ENCODE data around the gene RPH3AL. TPM values are rescaled to one million over a fixed set of nuclear protein-coding genes. Genes with fewer than 3 reads are reported as not detected.

RPH3AL gene
- total and polyA plus RNA-seq, 11 donors: 2.8 to 9.4 (median 6.3) TPM

DNA sequence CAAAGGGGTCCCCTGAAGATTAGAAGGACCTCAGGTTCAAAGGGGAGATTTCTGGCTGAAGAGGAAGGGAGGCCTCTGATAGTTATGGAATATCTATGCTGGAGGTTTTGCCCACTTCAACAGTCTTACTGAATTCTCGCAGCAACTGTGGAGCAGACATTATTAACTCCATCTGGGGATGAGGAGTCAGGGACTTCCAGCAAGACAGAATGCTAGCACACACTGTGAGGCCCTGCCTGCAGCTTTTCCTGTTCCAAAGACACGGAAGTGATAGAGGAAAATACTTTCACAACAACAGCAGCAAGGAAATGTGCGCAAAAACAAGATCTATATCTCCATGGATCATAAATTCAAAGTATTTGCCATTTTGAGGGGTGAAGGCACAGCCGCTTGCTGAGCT lies 72.8 kb downstream of the RPH3AL start:
- no peaks in the 10 kb centered on the region for H3K36me3 ChIP-seq
- H3K27me3 ChIP-seq: peaks cover 0 to 7% (median 0%) of the 10 kb centered on the region in 9 donors
- H3K4me1 ChIP-seq: peaks cover 0 to 14% (median 2%) of the 10 kb centered on the region in 12 donors
- peaks cover 0 to 9% (median 0%) of the 10 kb centered on the region in 12 donors for H3K9me3 ChIP-seq
- intact Hi-C loops (cut with DNase I): loop anchor here in 1 of 10 donors (10.0 kb wide), 1 partner anchor 95 kb away; no protein-coding TSS in a partner anchor
- peak in 3 of 5 donors; percentile 3 to 11 (median 10) for DNase-seq
- H3K27ac ChIP-seq: peak overlapping the region; percentile 27 to 77 (median 57)
- H3K4me3 ChIP-seq: no peak overlapping the region
- 61 to 85% (median 66%) methylated on average over 4 of the region's 4 CpGs for WGBS, 4 donors
- no peak for TF ChIP-seq POLR2A (IDR thresholded peaks at IDR 0.05)
- TF ChIP-seq, protein P1, sequence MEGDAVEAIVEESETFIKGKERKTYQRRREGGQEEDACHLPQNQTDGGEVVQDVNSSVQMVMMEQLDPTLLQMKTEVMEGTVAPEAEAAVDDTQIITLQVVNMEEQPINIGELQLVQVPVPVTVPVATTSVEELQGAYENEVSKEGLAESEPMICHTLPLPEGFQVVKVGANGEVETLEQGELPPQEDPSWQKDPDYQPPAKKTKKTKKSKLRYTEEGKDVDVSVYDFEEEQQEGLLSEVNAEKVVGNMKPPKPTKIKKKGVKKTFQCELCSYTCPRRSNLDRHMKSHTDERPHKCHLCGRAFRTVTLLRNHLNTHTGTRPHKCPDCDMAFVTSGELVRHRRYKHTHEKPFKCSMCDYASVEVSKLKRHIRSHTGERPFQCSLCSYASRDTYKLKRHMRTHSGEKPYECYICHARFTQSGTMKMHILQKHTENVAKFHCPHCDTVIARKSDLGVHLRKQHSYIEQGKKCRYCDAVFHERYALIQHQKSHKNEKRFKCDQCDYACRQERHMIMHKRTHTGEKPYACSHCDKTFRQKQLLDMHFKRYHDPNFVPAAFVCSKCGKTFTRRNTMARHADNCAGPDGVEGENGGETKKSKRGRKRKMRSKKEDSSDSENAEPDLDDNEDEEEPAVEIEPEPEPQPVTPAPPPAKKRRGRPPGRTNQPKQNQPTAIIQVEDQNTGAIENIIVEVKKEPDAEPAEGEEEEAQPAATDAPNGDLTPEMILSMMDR (IDR thresholded peaks at IDR 0.05): no peak
- ATAC-seq: peak in 1 of 4 donors; percentile 53

DNA sequence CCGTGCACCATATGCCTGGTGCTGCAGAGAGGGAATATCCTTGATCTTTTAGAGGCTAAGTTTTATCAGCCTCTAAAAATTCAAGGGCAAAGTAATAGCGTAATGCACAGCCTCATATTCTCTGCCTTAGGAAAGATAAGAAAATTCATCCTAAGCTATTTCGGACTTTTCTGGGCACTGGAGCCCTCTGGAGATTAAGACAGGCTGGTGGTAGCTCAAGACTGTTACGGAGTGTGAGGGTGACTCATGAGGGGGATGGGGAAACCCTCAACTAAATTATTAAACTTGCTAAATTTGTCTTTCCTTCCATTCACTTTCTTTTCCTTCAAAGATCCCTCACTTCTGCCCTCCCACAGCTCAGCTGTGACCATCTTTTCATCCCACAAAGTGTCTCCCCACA lies 73.3 kb downstream of the RPH3AL start:
- ATAC-seq (no peak), DNase-seq (no peak)
- TF ChIP-seq, protein P1 (IDR thresholded peaks at IDR 0.05): no peak
- no peak for TF ChIP-seq POLR2A (IDR thresholded peaks at IDR 0.05)
- WGBS, 4 donors: 65 to 86% (median 81%) methylated on average over 4 of the region's 4 CpGs
- peaks cover 0 to 14% (median 2%) of the 10 kb centered on the region in 12 donors for H3K4me1 ChIP-seq
- peaks cover 0 to 7% (median 0%) of the 10 kb centered on the region in 9 donors for H3K27me3 ChIP-seq
- peaks cover 0 to 9% (median 0%) of the 10 kb centered on the region in 12 donors for H3K9me3 ChIP-seq
- no peak overlapping the region for H3K4me3 ChIP-seq
- no peaks in the 10 kb centered on the region for H3K36me3 ChIP-seq
- intact Hi-C loops (cut with DNase I): loop anchor here in 1 of 10 donors (10.0 kb wide), 1 partner anchor 95 kb away; no protein-coding TSS in a partner anchor
- peak overlapping the region in 7 of 12 donors; percentile 24 to 77 (median 67) for H3K27ac ChIP-seq

DNA sequence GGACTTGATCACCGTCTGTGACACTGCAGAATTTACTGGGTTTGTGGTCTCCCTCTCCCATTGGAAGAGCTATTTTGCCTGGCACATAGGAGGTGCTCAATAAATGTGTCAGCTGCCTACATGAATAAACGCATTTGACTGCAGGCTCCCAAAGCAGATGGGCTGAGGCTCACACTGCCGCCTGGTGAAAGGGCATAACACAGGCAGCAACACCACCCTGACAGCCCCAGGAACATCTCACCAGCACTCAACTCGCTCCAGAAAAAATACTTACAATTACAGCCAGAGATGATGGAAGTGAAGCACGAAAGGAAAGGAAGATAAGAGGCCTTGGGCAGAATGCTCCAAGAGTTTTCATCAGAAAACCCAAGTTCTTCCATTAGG lies 73.9 kb downstream of the RPH3AL start:
- no peak for ATAC-seq
- H3K4me1 ChIP-seq: peaks cover 0 to 14% (median 2%) of the 10 kb centered on the region in 12 donors
- TF ChIP-seq, protein P1 (IDR thresholded peaks at IDR 0.05): no peak
- TF ChIP-seq POLR2A (IDR thresholded peaks at IDR 0.05): no peak
- no peaks in the 10 kb centered on the region for H3K36me3 ChIP-seq
- DNase-seq: peak in 2 of 5 donors; percentile 0 to 11
- 72 to 84% (median 72%) methylated on average over 5 of the region's 5 CpGs for WGBS, 4 donors
- H3K27me3 ChIP-seq: peaks cover 0 to 7% (median 0%) of the 10 kb centered on the region in 9 donors
- no peak overlapping the region for H3K27ac ChIP-seq
- intact Hi-C loops (cut with DNase I): loop anchor here in 1 of 10 donors (10.0 kb wide), 1 partner anchor 96 kb away; no protein-coding TSS in a partner anchor
- no peak overlapping the region for H3K4me3 ChIP-seq
- peaks cover 0 to 9% (median 0%) of the 10 kb centered on the region in 12 donors for H3K9me3 ChIP-seq

DNA sequence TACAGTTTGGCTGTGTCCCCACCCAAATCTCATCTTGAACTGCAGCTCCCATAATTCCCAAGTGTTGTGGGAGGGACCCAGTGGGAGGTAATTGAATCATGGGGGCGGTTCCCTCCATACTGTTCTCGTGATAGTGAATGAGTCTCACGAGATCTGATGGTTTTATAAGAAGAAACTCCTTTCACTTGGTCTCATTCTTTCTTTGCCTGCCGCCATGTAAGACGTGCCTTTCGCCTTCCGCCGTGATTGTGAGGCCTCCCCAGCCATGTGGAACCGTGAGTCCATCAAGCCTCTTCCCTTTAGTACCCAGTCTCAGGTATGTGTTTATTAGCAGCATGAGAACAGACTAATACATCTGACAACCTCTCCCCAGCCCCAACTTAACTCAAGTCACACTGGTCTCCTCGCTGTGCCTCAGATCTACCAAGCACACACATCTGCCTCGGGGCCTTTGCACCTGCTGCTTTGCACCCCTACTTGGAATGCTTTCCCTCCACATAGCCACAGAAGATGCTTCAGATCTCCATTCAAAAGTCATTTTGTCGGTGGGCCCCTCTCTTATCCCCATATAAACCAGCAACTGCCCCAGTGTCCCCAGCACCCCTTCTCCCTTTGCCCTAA lies 74.4 kb downstream of the RPH3AL start:
- intact Hi-C loops (cut with DNase I): loop anchor here in 1 of 10 donors (10.0 kb wide), 1 partner anchor 97 kb away; no protein-coding TSS in a partner anchor
- Histone ChIP-seq H3K27ac (no peak overlapping the region), H3K4me3 (no peak overlapping the region), H3K36me3 (no peaks in the 10 kb centered on the region), H3K27me3 (peaks cover 0 to 7% (median 0%) of the 10 kb centered on the region in 9 donors), H3K4me1 (peaks cover 0 to 14% (median 2%) of the 10 kb centered on the region in 12 donors), H3K9me3 (peaks cover 0 to 9% (median 0%) of the 10 kb centered on the region in 12 donors)
- DNase-seq: peak in 2 of 5 donors; percentile 5 to 7
- TF ChIP-seq, protein P1 (IDR thresholded peaks at IDR 0.05): no peak
- TF ChIP-seq POLR2A (IDR thresholded peaks at IDR 0.05): no peak
- WGBS, 4 donors: 88 to 91% (median 90%) methylated on average over 12 of the region's 12 CpGs
- ATAC-seq: no peak
